GM21786 (cell line): ENCODE measurements around the gene ZNF764.
"Not testable (repeated sequence)": the region's sequence is repeated elsewhere in the genome, so short reads cannot be mapped to it uniquely, and the experiment has no call there.

Experiments used
- ATAC-seq: cut with Tn5 transposase; IDR thresholded peaks from one replicate; pipeline ENCODE4 v1.9.1; 2021; ENCODE audit not compliant: unreplicated experiment

Gene ZNF764

DNA sequence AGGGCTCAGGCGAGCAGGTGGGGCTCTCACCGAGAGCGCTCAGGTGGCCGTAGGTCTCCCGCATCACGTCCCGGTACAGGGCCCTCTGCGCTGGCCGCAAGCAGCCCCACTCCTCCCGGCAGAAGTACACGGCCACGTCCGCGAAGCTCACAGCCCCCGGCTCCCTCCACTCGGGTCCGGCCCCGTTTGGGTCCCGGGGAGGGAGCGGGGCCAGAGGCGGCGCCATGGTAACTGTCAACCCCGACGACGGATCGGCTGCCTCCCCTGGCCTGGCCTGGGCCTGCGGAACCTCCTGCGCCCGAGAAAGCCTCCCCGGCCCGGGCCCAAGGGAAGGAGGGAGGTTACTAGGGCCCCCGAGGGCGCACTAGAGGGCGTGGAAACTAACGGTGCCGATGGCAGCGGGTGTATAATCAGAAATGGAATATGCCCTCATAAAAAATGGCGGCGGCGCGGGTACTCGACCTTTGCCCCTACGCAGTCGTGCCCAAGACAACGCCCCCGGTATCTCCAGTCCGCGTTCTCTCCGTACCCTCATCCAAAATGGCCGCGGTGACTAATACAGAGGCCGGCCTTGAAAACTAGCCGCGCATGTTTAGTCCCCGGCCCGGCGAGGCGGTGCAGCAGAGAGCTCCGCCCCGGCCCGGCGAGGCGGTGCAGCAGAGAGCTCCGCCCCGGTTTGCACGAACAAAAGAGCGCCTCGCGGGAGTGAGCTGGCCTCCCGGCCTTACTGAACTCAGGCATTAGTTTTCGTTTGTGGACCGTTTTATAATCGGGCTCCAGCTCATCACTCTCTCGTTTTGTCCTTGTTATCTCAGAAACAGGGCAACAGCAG, at the start of gene ZNF764:
Gene ZNF764 (minus strand): TSS at position 418 of the 832 bp plus-strand sequence. CDS start 192 bp downstream, at position 226.
- peak; percentile 90 for ATAC-seq

DNA sequence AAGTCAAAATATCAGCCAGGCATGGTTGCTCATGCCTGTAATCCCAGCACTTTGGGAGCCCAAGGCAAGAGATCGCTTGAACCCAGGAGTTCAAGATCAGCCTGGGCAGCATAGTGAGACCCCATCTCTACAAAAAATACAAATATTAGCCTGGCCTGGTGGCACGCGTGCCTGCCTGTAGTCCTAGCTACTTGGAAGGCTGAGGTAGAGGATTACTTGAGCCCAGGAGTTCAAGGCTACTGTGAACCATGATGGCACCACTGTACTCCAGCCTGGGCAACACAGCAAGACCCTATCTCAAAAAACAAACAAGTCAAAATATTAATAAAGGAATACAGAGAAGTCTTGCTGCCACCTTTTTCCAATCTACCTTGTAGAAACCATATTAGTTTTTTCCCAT, 47.8 kb upstream of the ZNF764 start:
- ATAC-seq = no peak

DNA sequence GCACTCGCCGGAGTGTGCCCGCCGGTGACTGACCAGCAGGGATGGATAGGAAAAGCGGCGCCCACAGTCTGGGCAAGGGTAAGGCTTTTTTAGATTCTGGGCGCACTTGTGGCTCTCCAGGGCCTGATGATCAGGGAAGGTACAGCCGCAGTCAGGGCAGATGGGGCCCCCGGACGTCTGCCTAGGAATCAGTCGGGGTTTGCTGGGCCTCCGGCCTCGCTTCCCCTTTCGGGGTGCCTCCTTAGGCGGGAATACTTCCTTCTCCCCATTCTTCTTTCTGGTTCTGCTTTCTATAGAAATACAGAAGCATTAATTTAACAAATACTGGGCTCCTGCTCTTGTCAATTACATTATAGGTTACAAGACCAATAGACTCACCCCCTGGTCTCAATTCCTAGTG, 47.0 kb upstream of the ZNF764 start:
- no peak for ATAC-seq

DNA sequence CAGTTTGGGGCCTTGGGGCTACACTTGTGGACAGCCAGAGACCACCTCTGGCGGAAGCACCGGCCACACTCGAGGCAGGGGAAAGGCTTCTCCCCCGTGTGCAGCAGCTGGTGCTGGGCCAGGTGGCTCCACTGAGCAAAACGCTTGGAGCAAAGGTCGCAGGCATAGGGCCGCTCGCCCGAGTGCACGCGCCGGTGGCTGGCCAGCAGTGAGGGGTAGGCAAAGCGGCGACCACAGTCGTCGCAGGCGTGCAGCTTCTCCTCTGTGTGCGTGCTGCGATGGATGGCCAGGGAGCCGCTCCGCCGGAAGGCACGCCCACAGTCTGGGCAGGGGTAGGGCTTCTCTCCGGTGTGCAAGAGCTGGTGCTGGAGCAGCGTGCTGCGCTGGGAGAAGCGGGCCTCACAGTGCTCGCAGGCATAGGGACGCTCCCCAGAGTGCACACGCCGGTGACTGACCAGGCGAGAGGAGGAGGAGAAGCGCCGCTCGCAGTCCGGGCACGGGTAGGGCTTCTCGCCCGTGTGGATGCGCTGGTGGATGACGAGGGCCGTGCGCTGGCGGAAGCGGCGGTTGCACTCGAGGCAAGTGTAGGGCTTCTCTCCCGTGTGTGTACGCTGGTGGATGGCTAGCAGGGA, 46.3 kb upstream of the ZNF764 start:
- no peak for ATAC-seq

DNA sequence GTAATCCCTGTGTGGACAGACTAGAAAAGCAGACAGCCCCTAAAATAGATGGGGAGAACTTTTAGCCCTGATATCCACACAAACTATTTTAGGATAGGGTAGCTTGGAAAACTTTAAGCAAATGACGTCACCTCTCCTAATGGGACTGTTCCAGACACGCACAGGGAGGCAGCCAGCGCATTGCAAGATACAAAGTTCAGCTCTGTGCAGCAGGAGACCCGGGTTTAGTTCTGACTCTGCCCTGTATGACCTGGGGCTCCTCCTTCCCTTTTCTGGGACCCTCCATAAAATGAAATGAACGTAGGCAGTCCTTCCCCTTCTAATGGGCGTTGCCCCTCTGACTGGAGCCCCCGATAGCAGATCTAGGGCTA, 45.8 kb upstream of the ZNF764 start:
- no peak for ATAC-seq

DNA sequence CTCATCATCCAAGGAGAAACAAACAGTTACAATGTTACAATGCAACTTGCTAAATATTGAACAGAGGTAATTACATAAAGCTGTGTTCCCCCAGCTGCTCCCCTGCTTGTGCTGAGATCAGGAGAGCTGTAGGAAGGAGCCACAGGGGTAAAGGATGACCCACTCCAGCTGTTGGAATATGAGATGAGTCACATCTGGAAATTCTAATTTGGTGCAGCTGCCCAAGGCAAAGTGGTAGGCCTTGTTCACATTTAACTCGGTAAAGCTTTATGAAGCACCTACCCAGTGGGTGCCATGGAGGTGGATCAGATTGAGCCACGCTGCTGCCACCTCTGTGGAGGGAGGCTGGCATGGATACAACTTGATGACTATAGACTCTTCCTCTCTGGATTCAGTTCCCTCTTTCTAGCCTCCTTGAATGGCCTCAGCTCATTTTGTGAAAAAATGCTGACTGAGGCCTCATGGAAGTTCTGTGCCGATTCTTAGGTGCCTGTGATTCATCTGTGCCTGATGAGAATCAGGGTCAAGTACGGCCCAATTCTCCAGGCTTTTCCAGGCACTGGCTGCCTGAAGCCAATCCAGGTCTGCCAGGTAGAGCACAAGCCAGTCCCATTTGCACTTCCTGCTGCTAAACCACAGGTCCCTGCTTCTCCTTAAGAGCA, 44.6 kb upstream of the ZNF764 start:
- no peak for ATAC-seq

DNA sequence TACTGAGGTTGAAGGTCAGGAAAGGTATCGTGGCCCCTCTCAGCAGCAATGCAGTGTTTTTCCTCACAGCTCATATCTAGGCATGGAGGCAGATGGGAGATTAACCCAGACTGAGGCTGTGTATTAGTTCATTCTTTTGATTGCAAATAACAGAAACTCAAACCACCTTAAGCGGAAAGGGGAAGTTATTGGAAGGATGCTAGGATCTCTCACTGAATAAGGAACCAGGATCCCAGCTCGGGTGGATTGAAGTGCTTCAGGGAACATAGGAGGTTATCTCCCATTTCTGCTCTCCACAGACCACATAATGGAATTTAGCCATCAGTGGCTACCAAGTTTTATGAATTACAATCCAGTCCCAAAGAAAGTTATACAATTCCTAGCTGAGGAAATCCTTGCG, 43.8 kb upstream of the ZNF764 start:
- no peak for ATAC-seq

DNA sequence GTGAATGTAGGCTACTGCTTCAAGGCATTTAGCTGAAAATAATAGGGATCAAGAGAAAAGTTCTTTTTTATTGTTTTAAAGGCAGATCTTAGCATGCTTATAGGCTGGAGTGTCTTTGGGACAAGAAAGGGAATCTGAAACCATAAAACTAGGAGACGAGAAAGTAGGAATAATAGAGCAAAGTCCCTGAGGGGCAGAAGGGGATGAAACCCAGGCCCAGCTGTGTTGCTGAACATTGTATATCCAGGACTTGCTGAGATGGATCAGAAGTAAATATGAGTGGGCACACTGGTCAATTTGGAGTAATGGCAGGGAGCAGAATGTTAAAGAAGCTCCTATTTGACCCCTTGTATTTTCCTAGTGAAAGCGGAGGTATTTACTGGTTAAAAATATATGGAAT, 42.8 kb upstream of the ZNF764 start:
- no peak for ATAC-seq

DNA sequence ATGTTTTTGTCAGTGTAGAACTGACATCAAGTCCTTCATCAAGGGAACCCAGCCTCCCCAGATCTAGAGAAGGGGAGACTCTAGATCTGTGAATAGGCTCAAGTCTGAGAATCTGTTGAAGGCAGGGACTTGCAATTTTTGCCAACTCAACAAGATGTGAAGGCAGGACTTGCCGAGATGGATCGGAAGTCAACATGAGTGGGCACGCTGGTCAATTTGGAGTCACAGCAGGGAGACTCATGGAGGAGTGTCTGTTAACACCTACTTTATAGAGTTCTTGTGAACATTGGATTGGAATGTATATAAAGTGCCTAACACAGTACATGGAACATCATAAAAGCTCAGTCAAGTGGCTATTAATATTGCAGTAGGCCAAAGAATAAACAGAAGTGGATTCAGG, 42.0 kb upstream of the ZNF764 start:
- ATAC-seq = no peak

DNA sequence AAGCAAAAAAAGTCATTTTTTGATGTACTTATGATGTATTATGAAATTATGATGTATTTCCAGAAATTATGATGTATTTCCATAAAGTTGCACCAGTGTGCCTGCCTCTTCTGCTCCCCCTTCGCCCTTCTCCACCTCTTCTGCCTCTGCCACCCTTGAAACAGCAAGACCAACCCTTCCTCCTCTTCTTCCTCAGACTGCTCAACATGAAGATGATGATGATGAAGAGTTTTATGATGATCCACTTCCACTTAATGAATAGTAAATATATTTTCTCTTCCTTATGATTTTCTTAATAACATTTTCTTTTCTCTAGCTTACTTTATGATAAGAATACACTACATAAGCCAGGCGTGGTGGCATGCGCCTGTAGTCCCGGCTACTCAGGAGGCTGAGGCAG, 34.7 kb upstream of the ZNF764 start:
- no peak for ATAC-seq

DNA sequence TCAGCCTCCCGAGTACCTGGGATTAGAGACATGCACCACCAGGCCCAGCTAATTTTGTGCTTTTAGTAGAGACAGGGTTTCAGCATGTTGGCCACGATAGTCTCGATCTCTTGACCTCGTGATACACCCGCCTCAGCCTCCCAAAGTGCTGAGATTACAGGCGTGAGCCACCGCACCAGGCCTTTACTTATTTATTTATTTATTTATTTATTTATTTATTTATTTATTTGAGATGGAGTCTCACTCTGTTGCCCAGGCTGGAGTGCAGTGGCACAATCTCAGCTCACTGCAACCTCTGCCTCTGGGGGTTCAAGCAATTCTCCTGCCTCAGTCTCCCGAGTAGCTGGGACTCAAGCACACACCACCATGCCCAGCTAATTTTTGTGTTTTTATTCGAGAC, 32.7 kb upstream of the ZNF764 start:
- not testable (repeated sequence) for ATAC-seq

DNA sequence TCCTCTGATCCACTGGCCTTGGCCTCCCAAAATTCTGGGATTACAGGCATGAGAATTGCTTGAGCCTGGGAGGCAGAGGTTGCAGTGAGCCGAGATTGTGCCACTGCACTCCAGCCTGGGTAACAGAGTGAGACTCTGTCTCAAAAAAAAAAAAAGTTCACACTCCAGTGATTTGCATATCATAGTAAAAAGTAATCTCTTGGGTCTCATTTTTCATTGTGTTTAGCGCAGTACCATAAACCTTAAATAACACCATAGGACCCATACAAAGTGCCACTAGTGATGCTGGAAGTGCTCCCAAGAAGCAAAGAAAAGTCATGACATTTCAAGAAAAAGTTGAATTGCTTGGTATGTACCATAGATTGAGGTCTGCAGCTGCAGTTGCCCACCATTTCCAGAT, 31.4 kb upstream of the ZNF764 start:
- ATAC-seq = not testable (repeated sequence)

DNA sequence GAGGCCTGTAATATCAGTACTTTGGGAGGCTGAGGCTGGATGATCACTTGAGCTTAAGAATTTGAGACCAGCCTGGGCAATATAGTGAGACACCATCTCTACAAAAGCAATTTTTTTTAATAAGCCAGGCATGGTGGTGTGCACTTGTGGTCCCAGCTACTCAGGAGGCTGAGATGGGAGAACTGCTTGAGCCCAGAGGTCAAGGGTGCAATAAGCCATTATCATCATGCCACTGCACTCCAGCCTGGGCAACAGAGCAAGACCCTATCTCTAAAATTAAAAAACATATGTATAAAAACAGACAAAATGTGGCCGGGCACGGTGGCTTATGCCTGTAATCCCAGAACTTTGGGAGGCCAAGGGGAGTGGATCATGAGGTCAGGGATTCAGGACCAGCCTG, 30.5 kb upstream of the ZNF764 start:
- ATAC-seq = no peak

DNA sequence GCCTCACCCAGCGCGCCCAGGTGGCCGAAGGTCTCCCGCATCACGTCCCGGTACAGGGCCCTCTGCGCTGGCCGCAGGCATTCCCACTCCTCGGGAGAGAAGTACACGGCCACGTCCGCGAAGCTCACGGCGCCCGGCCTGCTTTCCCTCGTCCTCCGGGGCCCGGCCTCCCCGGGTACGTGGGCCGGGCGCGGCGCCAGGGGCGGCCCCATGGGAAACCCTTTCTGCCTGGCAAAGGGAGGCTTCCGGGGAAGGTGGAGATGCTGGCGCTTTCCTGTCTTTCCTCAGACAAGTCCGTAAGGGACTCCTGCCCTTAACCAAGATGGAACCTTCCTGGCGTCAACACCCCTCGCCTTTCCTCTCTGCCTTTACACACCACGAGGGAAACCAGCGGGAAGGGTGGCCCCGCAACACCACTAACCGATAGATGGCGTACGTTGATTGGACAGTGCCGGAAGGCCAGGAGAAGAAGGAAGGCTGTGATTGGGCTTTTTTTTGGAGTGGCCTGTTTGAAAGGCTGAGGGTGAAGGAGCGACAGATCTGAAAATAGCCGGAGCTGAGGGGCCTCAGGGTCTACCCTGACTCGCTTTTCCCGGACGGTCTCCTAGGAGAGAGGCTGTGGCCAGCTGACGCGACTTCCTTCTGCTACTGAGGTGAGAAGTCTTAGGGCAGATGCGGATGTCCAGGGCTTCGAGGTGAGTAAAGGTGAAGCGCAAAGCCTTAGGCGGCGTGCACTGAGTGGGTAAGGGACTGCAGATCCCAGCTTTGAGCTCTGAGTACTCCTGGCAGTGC, 27.4 kb upstream of the ZNF764 start, which contains the start of gene ZNF785:
Gene ZNF785 (minus strand): TSS at position 298 of the 792 bp plus-strand sequence. CDS start 86 bp downstream, at position 212.
- ATAC-seq = peak; percentile 91

DNA sequence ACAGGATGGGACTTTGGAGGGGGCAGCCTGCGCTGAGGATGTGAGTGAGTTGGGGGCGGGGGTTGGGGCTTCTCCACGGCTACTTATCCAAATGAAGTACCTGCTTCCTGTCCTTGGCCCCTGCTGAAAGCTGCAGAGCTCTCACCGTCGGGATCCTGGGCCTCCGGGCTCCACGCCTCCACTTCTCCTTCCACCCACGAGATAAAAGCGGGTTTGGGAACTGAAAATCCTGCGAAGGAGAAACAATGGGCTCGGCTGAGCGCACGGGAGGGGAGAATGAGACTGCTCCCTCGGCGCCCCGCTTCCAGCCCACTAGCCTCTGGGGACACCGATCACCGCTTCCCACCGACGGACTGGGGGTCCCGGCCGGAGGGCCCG, 26.8 kb upstream of the ZNF764 start:
- peak; percentile 34 for ATAC-seq

DNA sequence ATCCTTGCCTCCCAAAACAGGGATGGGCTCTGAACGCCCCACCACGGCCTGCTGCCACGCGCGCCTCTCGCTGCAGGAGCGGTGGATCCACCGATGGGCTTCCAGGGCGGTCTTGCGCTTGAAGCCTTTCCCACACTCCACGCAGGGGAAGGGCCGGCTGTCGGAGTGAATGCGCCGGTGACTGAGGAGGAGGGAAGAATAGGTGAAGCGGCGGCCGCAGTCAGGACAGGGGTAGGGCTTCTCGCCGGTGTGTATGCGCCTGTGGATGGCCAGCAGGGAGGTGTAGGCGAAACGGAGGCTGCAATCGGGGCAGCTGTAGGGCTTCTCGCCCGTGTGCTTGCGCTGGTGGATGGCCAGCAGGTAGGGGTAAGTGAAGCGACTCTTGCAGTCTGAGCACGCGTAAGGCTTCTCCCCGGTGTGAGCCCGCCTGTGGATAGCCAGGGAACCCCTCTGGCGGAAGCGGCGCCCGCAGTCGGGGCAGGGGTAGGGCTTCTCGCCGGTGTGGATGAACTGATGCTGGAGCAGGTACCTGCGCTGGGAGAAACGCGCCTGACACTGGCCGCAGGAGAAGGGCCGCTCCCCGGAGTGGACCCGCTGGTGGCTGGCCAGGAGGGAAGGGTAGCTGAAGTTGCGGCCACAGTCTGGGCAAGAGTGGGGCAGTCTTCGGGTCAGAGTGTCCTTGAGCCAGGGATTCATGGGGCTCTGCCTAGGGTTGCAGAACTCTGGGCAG, 24.6 kb upstream of the ZNF764 start:
- no peak for ATAC-seq

DNA sequence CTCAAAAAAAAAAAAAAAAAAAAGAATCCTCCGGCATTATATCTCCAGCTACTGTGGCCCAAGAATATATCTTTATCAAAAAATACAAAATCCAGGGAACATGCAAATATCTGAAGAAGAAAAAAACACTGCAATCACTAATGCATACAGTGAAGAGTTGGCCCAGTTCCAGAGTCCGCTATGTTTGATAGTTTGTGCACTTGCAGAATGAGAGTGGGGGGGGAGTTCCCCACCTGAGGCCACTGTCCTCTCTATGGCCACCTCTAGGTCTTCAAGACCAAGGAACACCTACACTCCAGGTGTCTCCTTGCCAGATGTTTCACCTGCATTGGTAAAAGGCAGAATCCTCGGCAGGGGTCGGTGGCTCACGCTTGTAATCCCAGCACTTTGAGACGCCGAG, 23.3 kb upstream of the ZNF764 start:
- no peak for ATAC-seq

DNA sequence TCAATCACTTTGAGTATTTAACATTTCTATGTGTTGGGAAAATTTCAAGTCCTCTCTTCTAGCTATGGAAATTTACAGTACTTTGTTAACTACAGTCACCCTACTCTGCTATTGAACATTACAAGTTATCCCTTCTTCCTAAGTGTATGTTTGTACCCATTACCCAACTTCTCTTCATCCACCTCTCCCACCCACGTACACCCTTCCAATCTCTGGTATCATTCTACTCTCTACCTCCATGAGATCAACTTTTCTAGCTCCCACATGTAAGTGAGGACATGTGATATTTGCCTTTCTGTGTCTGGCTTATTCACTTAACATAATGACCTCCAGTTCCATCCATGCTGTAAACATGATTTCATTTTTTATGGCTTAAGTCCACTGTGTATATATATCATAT, 16.5 kb upstream of the ZNF764 start:
- ATAC-seq = no peak

DNA sequence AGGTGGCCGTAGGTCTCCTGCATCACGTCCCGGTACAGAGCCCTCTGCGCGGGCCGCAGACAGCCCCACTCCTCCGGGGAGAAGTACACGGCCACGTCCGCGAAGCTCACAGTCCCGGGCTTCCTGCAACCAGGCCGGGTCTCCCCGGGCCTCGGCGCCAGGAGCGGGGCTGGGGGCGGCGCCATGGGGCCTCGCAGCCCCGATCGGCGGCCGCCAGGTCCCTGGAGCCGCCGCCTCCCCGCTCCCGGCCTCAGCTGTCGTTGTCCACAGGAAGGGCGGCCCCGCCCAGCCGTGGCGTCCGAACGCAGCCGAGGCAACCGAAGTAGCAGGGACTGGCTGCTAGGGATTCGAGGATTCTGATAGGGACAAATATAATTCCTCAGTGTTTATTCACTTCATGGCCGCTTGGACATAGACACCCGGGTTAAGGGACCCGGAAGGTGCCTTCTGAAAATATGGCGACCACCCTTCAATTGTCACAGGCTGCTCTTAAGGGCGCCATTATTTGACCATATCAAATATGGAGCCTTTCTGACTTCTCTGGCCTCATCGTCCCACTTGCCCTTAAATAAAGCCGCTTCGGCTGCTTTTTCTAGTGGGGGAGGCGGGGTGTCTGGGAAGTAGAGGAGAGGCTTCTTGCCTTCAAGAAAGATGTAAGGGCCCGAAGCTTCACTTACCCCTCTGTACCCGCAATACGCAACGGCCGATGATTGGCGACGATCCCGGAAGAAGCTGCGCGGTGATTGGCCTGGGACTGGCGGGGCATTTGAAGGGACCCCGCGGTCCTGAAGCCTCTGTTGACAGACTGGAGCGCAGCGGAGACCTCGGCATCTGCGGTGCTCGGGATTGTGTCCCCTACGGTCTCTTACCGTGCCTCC, 13.5 kb upstream of the ZNF764 start, which contains the start of gene ZNF688:
Gene ZNF688 (minus strand): TSS at position 270 of the 878 bp plus-strand sequence. CDS start 85 bp downstream, at position 185.
- ATAC-seq = peak; percentile 75
